Fibroblast of pulmonary artery (primary cell): Measurements from ENCODE around the gene RASSF9.

Source experiments
- DNase-seq: peaks from one replicate; pipeline ENCODE4 v3.0.0-alpha.2; 2010; ENCODE audit warnings: low read depth
- H3K4me3 ChIP-seq: replicated peaks from 2 replicates; pipeline ENCODE4 v1.5.1; 2011; ENCODE audit warnings: low read depth, mild to moderate bottlenecking, control low read depth, low read length, moderate library complexity
- CTCF ChIP-seq: IDR thresholded peaks from 2 replicates; pipeline ENCODE4 v1.5.1; 2011; ENCODE audit warnings: mild to moderate bottlenecking, control low read depth, low read length, inconsistent platforms; ENCODE audit errors: missing control alignments

Gene RASSF9

GRCh38 chr12:85823436-85824180, 12.6 kb downstream of the RASSF9 start:
- TF ChIP-seq CTCF: no peak
- H3K4me3 ChIP-seq: no peak overlapping the region
- DNase-seq: peak; percentile 74

GRCh38 chr12:85821759-85822158, 14.4 kb downstream of the RASSF9 start:
- TF ChIP-seq CTCF: no peak
- DNase-seq: no peak
- H3K4me3 ChIP-seq: no peak overlapping the region

- TF ChIP-seq CTCF: no peak
- H3K4me3 ChIP-seq: no peak overlapping the region
- no peak for DNase-seq
These were observed 15.0 kb downstream of the RASSF9 start for GRCh38 chr12:85821206-85821605.

GRCh38 chr12:85820101-85820500, 16.1 kb downstream of the RASSF9 start:
- no peak for TF ChIP-seq CTCF
- DNase-seq: peak; percentile 44
- no peak overlapping the region for H3K4me3 ChIP-seq

- H3K4me3 ChIP-seq: no peak overlapping the region
- DNase-seq: no peak
- TF ChIP-seq CTCF: no peak
These were observed 21.5 kb downstream of the RASSF9 start for GRCh38 chr12:85814741-85815140.

- no peak for DNase-seq
- no peak for TF ChIP-seq CTCF
These were observed 22.1 kb downstream of the RASSF9 start for GRCh38 chr12:85814071-85814470.

GRCh38 chr12:85809500-85809899, 26.7 kb downstream of the RASSF9 start:
- no peak overlapping the region for H3K4me3 ChIP-seq
- no peak for DNase-seq
- no peak for TF ChIP-seq CTCF

More at GRCh38 chr12:85814071-85814470, 22.1 kb downstream of the RASSF9 start:
- no peak overlapping the region for H3K4me3 ChIP-seq
